H1 (cell line): ENCODE results near the gene ENO3.

Experiments
- CHD1 ChIP-seq: IDR thresholded peaks from 2 replicates; pipeline ENCODE4 v1.6.1; 2012; ENCODE audit warnings: low read depth, low read length, improper control_type of control experiment
- CHD2 ChIP-seq: IDR thresholded peaks from 2 replicates; pipeline ENCODE4 v1.6.1; 2012; ENCODE audit warnings: low read length, improper control_type of control experiment
- EZH2 ChIP-seq: fragments of 200-600 bp; sonication (generic); IDR thresholded peaks from 2 replicates; pipeline ENCODE4 v1.7.1; 2012; ENCODE audit warnings: low read depth, mild to moderate bottlenecking, moderate library complexity, low read length, inconsistent platforms; ENCODE audit not compliant: severe bottlenecking
- HDAC6 ChIP-seq: IDR thresholded peaks from one replicate; pipeline ENCODE4 v1.7.1; 2012; ENCODE audit warnings: low read depth, mild to moderate bottlenecking, inconsistent platforms, low read length, moderate library complexity
- JUN ChIP-seq: IDR thresholded peaks from 2 replicates; pipeline ENCODE4 v1.6.1; 2011; ENCODE audit warnings: low read depth, mild to moderate bottlenecking, improper control_type of control experiment, low read length
- JUND ChIP-seq: IDR thresholded peaks from 2 replicates; pipeline ENCODE4 v1.6.1; 2011; ENCODE audit warnings: mild to moderate bottlenecking, improper control_type of control experiment, low read length
- POLR2A ChIP-seq, 2 experiments: IDR thresholded peaks; 1 replicate in 1 of 2; 2 replicates in 1 of 2; pipeline ENCODE4 v1.6.1; 2011; ENCODE audit warnings: low read depth in 2 of 2, low read length in 2 of 2, mild to moderate bottlenecking in 2 of 2; ENCODE audit errors: control extremely low read depth in 1 of 2
- POLR2AphosphoS5 ChIP-seq: IDR thresholded peaks from 2 replicates; pipeline ENCODE4 v1.6.1; 2011; ENCODE audit warnings: low read depth, low read length
- SP2 ChIP-seq: IDR thresholded peaks from 2 replicates; pipeline ENCODE4 v1.6.1; 2012; ENCODE audit warnings: mild to moderate bottlenecking, low read length, inconsistent platforms
- TAF1 ChIP-seq: IDR thresholded peaks from 2 replicates; pipeline ENCODE4 v1.6.1; 2011; ENCODE audit warnings: mild to moderate bottlenecking, low read depth, low read length
- YY1 ChIP-seq: IDR thresholded peaks from 2 replicates; pipeline ENCODE4 v1.6.1; 2011; ENCODE audit warnings: low read depth, mild to moderate bottlenecking, low read length
- ZNF274 ChIP-seq: IDR thresholded peaks from 2 replicates; pipeline ENCODE4 v1.7.0; 2012; ENCODE audit warnings: low read length, borderline replicate concordance; ENCODE audit errors: extremely low read depth
- TF ChIP-seq, protein P1 (sequence below): IDR thresholded peaks from 2 replicates; pipeline ENCODE4 v1.6.1; 2012; ENCODE audit warnings: low read length, inconsistent platforms
- TF ChIP-seq, protein P2 (sequence below), 3 experiments: IDR thresholded peaks; 1 replicate in 2 of 3; 2 replicates in 1 of 3; pipeline versions ENCODE4 v1.5.1 to v1.6.1; 2011; ENCODE audit warnings: low read length in 3 of 3, mild to moderate bottlenecking in 3 of 3, inconsistent platforms in 2 of 3, low read depth in 1 of 3, moderate library complexity in 1 of 3; ENCODE audit not compliant: insufficient read depth in 1 of 3; ENCODE audit errors: control extremely low read depth in 1 of 3

DNA sequence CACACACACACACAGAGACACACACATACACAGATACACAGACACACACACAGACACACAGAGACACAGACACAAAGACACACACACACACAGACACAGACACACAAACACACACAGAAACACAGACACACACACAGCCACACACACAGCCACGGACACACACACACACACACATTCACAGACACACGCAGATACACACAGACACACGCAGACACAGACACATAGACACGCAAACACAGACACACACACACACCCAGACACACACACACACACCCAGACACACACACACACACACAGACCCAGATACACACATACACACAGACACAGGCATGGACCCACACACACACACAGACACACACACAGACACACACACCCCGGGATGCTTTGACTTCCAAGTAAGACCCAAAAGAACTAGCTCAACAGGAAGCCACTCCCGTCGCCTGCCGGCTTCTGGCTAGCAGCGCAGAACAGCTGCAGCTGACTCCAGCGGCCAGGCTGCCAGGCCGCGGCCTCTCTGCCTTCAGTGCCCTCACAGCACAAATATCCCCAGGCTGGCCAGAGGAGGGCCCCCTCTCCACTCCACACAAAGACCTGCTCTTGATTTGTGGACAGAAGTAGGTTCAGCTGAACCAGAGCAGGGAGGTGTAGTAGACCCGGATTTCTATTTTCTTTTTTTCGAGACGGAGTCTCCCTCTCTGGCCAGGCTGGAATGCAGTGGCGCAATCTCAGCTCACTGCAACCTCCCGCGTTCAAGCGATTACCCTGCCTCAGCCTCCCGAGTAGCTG, 42.0 kb upstream of the ENO3 start:
- no peak for TF ChIP-seq JUND
- TF ChIP-seq, protein P1, sequence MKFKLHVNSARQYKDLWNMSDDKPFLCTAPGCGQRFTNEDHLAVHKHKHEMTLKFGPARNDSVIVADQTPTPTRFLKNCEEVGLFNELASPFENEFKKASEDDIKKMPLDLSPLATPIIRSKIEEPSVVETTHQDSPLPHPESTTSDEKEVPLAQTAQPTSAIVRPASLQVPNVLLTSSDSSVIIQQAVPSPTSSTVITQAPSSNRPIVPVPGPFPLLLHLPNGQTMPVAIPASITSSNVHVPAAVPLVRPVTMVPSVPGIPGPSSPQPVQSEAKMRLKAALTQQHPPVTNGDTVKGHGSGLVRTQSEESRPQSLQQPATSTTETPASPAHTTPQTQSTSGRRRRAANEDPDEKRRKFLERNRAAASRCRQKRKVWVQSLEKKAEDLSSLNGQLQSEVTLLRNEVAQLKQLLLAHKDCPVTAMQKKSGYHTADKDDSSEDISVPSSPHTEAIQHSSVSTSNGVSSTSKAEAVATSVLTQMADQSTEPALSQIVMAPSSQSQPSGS, result no peak
- peak; percentile 40; the same call in 1 of the 2 replicates for TF ChIP-seq TAF1
- TF ChIP-seq YY1, result no peak
- no peak for TF ChIP-seq ZNF274
- TF ChIP-seq CHD1, result no peak
- TF ChIP-seq EZH2, result no peak
- TF ChIP-seq, protein P2, sequence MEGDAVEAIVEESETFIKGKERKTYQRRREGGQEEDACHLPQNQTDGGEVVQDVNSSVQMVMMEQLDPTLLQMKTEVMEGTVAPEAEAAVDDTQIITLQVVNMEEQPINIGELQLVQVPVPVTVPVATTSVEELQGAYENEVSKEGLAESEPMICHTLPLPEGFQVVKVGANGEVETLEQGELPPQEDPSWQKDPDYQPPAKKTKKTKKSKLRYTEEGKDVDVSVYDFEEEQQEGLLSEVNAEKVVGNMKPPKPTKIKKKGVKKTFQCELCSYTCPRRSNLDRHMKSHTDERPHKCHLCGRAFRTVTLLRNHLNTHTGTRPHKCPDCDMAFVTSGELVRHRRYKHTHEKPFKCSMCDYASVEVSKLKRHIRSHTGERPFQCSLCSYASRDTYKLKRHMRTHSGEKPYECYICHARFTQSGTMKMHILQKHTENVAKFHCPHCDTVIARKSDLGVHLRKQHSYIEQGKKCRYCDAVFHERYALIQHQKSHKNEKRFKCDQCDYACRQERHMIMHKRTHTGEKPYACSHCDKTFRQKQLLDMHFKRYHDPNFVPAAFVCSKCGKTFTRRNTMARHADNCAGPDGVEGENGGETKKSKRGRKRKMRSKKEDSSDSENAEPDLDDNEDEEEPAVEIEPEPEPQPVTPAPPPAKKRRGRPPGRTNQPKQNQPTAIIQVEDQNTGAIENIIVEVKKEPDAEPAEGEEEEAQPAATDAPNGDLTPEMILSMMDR (IDR thresholded peaks at IDR 0.05; ENCODE audit: control extremely low read depth in 1 of 3, insufficient read depth in 1 of 3, low read depth in 1 of 3, low read length in 3 of 3), result peak; percentile 78 to 93 (median 89)
- no peak for TF ChIP-seq POLR2AphosphoS5
- no peak for TF ChIP-seq SP2
- TF ChIP-seq HDAC6, result no peak
- TF ChIP-seq POLR2A (IDR thresholded peaks at IDR 0.05; ENCODE audit: control extremely low read depth in 1 of 2, low read depth in 2 of 2, low read length in 2 of 2), result no peak
- TF ChIP-seq CHD2, result no peak
- no peak for TF ChIP-seq JUN
